ENCODE results near the gene MBOAT1.
A peak's percentile ranks its signal among the peaks of the same experiment; 100 is the strongest.

MBOAT1 gene

GRCh38 chr6:20134613-20135012, 77.7 kb downstream of the MBOAT1 start:
- no peak for DNase-seq (ENCODE audit: low read depth)
- no peak overlapping the region for H3K4me3 ChIP-seq (ENCODE audit: low read depth, low read length)
- no peak for TF ChIP-seq CTCF (IDR thresholded peaks at IDR 0.05; ENCODE audit: control insufficient read depth, extremely low read depth, insufficient read depth)

GRCh38 chr6:20129290-20130088, 82.8 kb downstream of the MBOAT1 start:
- H3K4me3 ChIP-seq (ENCODE audit: low read depth, low read length) = no peak overlapping the region
- TF ChIP-seq CTCF (IDR thresholded peaks at IDR 0.05; ENCODE audit: control insufficient read depth, extremely low read depth, insufficient read depth) = no peak
- DNase-seq (ENCODE audit: low read depth) = no peak

GRCh38 chr6:20128018-20128417, 84.3 kb downstream of the MBOAT1 start:
- no peak overlapping the region for H3K4me3 ChIP-seq (ENCODE audit: low read depth, low read length)
- no peak for TF ChIP-seq CTCF (IDR thresholded peaks at IDR 0.05; ENCODE audit: control insufficient read depth, extremely low read depth, insufficient read depth)
- DNase-seq (ENCODE audit: low read depth) = no peak

GRCh38 chr6:20126789-20127653, 85.2 kb downstream of the MBOAT1 start:
- peak; percentile 89 for TF ChIP-seq CTCF (IDR thresholded peaks at IDR 0.05; ENCODE audit: control insufficient read depth, extremely low read depth, insufficient read depth)
- no peak overlapping the region for H3K4me3 ChIP-seq (ENCODE audit: low read depth, low read length)
- DNase-seq (ENCODE audit: low read depth) = peak; percentile 50

- peak; percentile 7 for DNase-seq (ENCODE audit: low read depth)
- no peak overlapping the region for H3K4me3 ChIP-seq (ENCODE audit: low read depth, low read length)
- TF ChIP-seq CTCF (IDR thresholded peaks at IDR 0.05; ENCODE audit: control insufficient read depth, extremely low read depth, insufficient read depth) = no peak
Measured at GRCh38 chr6:20126102-20126752, 86.0 kb downstream of the MBOAT1 start.

- no peak for DNase-seq (ENCODE audit: low read depth)
- no peak overlapping the region for H3K4me3 ChIP-seq (ENCODE audit: low read depth, low read length)
- no peak for TF ChIP-seq CTCF (IDR thresholded peaks at IDR 0.05; ENCODE audit: control insufficient read depth, extremely low read depth, insufficient read depth)
Measured at GRCh38 chr6:20124545-20124944, 87.7 kb downstream of the MBOAT1 start.
